ENCODE data around the gene MGARP. TPM values are rescaled to one million over a fixed set of nuclear protein-coding genes. Genes with fewer than 3 reads are reported as not detected.

Gene MGARP
- total and polyA plus RNA-seq, 9 of the 15 experiments (the other 6 are each of a cell fraction or from before 2014, with no cell fraction given) = 0.11 to 0.45 (median 0.23) TPM; not detected in 4

DNA sequence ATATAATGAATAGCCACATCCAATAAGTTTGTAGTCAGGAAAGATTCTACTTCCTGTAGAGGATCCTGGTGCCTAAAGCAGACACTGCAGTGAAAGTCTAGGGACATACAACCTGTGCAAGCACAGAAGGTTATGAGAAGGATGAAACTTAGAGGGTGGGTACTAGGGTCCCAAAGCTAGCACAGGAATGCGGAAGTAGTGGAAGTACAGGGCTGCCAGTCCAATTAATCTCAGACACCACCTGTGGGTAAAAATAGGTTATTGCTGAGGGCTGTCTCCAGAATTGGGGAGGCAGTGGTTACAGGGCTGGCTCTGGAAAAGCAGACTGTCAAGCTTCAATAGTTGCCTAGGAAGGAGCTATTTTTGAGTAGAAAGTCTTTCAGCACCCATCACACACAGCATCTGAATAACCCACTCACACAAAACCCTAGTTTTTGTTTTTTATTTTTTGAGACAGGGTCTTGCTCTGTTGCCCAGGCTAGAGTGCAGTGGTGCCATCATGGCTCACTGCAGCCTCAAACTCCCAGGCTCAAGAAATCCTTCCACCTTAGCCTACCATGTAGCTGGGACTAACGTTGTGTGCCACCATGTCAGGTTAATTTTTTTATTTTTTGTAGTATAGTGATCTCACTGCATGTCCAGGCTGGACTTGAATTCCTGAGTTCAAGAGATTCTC, 52.2 kb downstream of the MGARP start (continued):
- peak; percentile 94 for TF ChIP-seq ELF1 (tag; IDR thresholded peaks at IDR 0.05)
- no peak for TF ChIP-seq GATAD2B (IDR thresholded peaks at IDR 0.05; ENCODE audit: borderline replicate concordance)
- TF ChIP-seq, protein P1, sequence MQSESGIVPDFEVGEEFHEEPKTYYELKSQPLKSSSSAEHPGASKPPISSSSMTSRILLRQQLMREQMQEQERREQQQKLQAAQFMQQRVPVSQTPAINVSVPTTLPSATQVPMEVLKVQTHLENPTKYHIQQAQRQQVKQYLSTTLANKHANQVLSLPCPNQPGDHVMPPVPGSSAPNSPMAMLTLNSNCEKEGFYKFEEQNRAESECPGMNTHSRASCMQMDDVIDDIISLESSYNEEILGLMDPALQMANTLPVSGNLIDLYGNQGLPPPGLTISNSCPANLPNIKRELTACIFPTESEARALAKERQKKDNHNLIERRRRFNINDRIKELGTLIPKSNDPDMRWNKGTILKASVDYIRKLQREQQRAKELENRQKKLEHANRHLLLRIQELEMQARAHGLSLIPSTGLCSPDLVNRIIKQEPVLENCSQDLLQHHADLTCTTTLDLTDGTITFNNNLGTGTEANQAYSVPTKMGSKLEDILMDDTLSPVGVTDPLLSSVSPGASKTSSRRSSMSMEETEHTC (IDR thresholded peaks at IDR 0.05) = no peak
- TF ChIP-seq MLLT1 (IDR thresholded peaks at IDR 0.05) = peak in 1 of 2 experiments; percentile 50; a peak in 1 of 4 replicates
- peak; percentile 31; the same call in 1 of the 2 replicates for TF ChIP-seq CTBP1 (IDR thresholded peaks at IDR 0.05; ENCODE audit: borderline replicate concordance)
- TF ChIP-seq PTRF (tag; IDR thresholded peaks at IDR 0.05) = no peak
- TF ChIP-seq TAF1 (IDR thresholded peaks at IDR 0.05; ENCODE audit: control insufficient read depth, extremely low read depth, insufficient read depth, low read length, severe bottlenecking) = no peak
- no peak for TF ChIP-seq ZNF551 (CRISPR knock-in tag; IDR thresholded peaks at IDR 0.05)
- TF ChIP-seq POLR2A (conservative IDR thresholded peaks at IDR 0.05) = no peak
- no peak for TF ChIP-seq MAZ (CRISPR knock-in tag; conservative IDR thresholded peaks at IDR 0.05 in 1 of 2, IDR thresholded peaks at IDR 0.05 in 1 of 2)
- TF ChIP-seq ZNF75A (CRISPR knock-in tag; IDR thresholded peaks at IDR 0.05) = no peak
- TF ChIP-seq ZNF384 (IDR thresholded peaks at IDR 0.05; ENCODE audit: low read depth, low read length) = no peak
- TF ChIP-seq, protein P2, sequence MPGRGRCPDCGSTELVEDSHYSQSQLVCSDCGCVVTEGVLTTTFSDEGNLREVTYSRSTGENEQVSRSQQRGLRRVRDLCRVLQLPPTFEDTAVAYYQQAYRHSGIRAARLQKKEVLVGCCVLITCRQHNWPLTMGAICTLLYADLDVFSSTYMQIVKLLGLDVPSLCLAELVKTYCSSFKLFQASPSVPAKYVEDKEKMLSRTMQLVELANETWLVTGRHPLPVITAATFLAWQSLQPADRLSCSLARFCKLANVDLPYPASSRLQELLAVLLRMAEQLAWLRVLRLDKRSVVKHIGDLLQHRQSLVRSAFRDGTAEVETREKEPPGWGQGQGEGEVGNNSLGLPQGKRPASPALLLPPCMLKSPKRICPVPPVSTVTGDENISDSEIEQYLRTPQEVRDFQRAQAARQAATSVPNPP (IDR thresholded peaks at IDR 0.05; ENCODE audit: borderline replicate concordance, insufficient read depth, insufficient read length) = no peak
- 0 out of 2 replicates have a peak, but pooled peaks have one; percentile 21 for TF ChIP-seq PKNOX1 (IDR thresholded peaks at IDR 0.05)
- TF ChIP-seq GABPB1 (CRISPR knock-in tag; IDR thresholded peaks at IDR 0.05) = 0 out of 2 replicates have a peak, but pooled peaks have one; percentile 22
- TF ChIP-seq, protein P3, sequence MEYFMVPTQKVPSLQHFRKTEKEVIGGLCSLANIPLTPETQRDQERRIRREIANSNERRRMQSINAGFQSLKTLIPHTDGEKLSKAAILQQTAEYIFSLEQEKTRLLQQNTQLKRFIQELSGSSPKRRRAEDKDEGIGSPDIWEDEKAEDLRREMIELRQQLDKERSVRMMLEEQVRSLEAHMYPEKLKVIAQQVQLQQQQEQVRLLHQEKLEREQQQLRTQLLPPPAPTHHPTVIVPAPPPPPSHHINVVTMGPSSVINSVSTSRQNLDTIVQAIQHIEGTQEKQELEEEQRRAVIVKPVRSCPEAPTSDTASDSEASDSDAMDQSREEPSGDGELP (CRISPR knock-in tag; IDR thresholded peaks at IDR 0.05; ENCODE audit: borderline replicate concordance) = no peak
- no peak for TF ChIP-seq ZNF12 (CRISPR knock-in tag; IDR thresholded peaks at IDR 0.05)
- no peak for TF ChIP-seq ZSCAN32 (CRISPR knock-in tag; IDR thresholded peaks at IDR 0.05)
- TF ChIP-seq, protein P4, sequence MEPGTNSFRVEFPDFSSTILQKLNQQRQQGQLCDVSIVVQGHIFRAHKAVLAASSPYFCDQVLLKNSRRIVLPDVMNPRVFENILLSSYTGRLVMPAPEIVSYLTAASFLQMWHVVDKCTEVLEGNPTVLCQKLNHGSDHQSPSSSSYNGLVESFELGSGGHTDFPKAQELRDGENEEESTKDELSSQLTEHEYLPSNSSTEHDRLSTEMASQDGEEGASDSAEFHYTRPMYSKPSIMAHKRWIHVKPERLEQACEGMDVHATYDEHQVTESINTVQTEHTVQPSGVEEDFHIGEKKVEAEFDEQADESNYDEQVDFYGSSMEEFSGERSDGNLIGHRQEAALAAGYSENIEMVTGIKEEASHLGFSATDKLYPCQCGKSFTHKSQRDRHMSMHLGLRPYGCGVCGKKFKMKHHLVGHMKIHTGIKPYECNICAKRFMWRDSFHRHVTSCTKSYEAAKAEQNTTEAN (CRISPR knock-in tag; IDR thresholded peaks at IDR 0.05) = no peak
- no peak for TF ChIP-seq CSDE1 (IDR thresholded peaks at IDR 0.05)
- TF ChIP-seq ZNF124 (CRISPR knock-in tag; IDR thresholded peaks at IDR 0.05) = no peak
- 0 out of 2 replicates have a peak, but pooled peaks have one; percentile 21 for TF ChIP-seq RB1 (IDR thresholded peaks at IDR 0.05; ENCODE audit: low read depth)

Measured in K562 (cell line).